Caco-2 (cell line): Measurements from ENCODE around the gene SCUBE3. TPM values are rescaled to one million over a fixed set of nuclear protein-coding genes. Genes with fewer than 3 reads are reported as not detected.

Experiments used
- BruUV-seq: library from RNA; stranded (reverse); fragments of 400-500 nt; replicated peaks from 2 replicates; lab custom pipeline; 2021; lab: Mats Ljungman, UMichigan
- CTCF ChIA-PET: fragments of 300-600 bp; sonication (Branson Sonifier 250); formaldehyde crosslinking; loops from one replicate; lab custom pipeline; 2022; ENCODE audit warnings: antibody characterized with exemption; lab: Charles Lee
- POLR2A ChIA-PET: fragments of 300-600 bp; sonication (Branson Sonifier 250); formaldehyde crosslinking; loops from one replicate; lab custom pipeline; 2022; ENCODE audit warnings: antibody characterized with exemption; lab: Charles Lee
- DNase-seq, 2 experiments: peaks; one replicate each; pipeline versions ENCODE4 v3.0.0 to v3.0.0-alpha.2; 2020 to 2022
- H3K27me3 ChIP-seq: replicated peaks from 2 replicates; pipeline ENCODE4 v1.6.0; 2011; ENCODE audit warnings: low read length; ENCODE audit not compliant: control insufficient read depth, insufficient read depth
- H3K36me3 ChIP-seq: 2 replicates; pipeline ENCODE4 v1.5.1; 2011; ENCODE audit warnings: low read length; ENCODE audit not compliant: control insufficient read depth, insufficient read depth
- H3K4me1 ChIP-seq: fragments of 250-450 bp; sonication (Bioruptor Pico); 2 replicates; pipeline ENCODE4 v1.5.1; 2020; ENCODE audit warnings: mild to moderate bottlenecking
- H3K4me3 ChIP-seq: 2 replicates; pipeline ENCODE4 v1.5.1; 2011; ENCODE audit warnings: low read depth, mild to moderate bottlenecking, control low read depth, low read length
- H3K9me3 ChIP-seq: fragments of 250-450 bp; sonication (Bioruptor Pico); 2 replicates; pipeline ENCODE4 v1.5.1; 2020; ENCODE audit warnings: mild to moderate bottlenecking, moderate library complexity
- H3K27ac Mint-ChIP-seq: one replicate; pipeline ENCODE4 v1.8.0; 2022; ENCODE audit warnings: mixed read lengths; ENCODE audit not compliant: unreplicated experiment
- H3K27me3 Mint-ChIP-seq: one replicate; pipeline ENCODE4 v1.8.0; 2022; ENCODE audit warnings: mixed read lengths; ENCODE audit not compliant: insufficient read depth, unreplicated experiment
- H3K36me3 Mint-ChIP-seq: one replicate; pipeline ENCODE4 v1.8.0; 2022; ENCODE audit warnings: mild to moderate bottlenecking, mixed read lengths; ENCODE audit not compliant: insufficient read depth, unreplicated experiment
- H3K4me1 Mint-ChIP-seq: one replicate; pipeline ENCODE4 v1.8.0; 2022; ENCODE audit warnings: low read depth, mixed read lengths; ENCODE audit not compliant: unreplicated experiment
- H3K4me3 Mint-ChIP-seq: one replicate; pipeline ENCODE4 v1.8.0; 2022; ENCODE audit warnings: mild to moderate bottlenecking, moderate library complexity, mixed read lengths; ENCODE audit not compliant: unreplicated experiment
- H3K9me3 Mint-ChIP-seq: one replicate; pipeline ENCODE4 v1.8.0; 2022; ENCODE audit warnings: mixed read lengths; ENCODE audit not compliant: unreplicated experiment
- intact Hi-C: fragments of 100-400 bp; cut with micrococcal nuclease; formaldehyde crosslinking; loops from one replicate; pipeline ENCODE4 v1.10.0; 2022; ENCODE audit not compliant: unreplicated experiment
- total RNA-seq: library from RNA; stranded (reverse); gene quantifications from 2 replicates; pipeline ENCODE4 v1.2.3, GENCODE V29; 2022
- TF ChIP-seq, protein P1 (sequence below), 2 experiments: fragments of 200-600 bp in 1 of 2; IDR thresholded peaks; 1 replicate in 1 of 2; 2 replicates in 1 of 2; pipeline versions ENCODE4 v1.5.1 to v1.8.0; 2011 to 2022; ENCODE audit warnings: antibody characterized with exemption in 1 of 2, control low read depth in 1 of 2, inconsistent platforms in 1 of 2, low read depth in 1 of 2, low read length in 1 of 2, mild to moderate bottlenecking in 1 of 2, moderate library complexity in 1 of 2; ENCODE audit not compliant: insufficient read depth in 1 of 2, severe bottlenecking in 1 of 2, unreplicated experiment in 1 of 2

SCUBE3 gene
- total RNA-seq, 1 experiment from 2014 or later, result 1.3 TPM

DNA sequence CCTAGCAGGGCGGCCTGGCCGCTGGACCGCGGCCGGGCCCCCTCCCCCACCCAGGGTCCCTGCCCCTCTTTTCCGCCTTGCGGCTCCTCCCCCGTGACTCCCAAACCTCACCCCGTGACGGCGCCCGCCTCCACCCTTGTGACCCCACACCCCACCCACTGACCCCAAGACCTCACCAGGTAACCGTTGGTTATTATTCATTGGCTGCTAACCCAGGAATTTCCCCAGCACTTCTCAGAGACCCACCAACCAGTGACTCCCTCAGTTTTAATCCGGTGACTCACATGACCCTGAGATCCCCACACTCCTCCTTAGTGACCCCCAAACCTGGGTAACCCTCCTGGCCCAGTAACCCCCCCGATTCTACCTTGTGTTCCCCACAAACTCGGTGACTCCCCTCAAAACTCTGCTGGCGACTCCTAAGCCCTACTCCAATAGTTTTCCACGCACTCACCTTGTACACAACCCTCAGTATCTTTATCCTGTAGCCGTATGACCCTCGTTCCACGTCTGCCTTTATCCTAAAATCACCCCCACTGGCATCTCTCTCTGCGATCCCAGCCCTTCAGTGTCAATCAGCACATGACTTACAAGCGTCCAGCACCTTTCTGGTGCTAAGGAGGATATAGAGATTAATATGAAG, 46.3 kb downstream of the SCUBE3 start:
- H3K27me3 ChIP-seq, result no peaks in the 10 kb centered on the region
- Mint-ChIP-seq H3K4me3 (peak overlapping the region; percentile 87), H3K27ac (peak overlapping the region; percentile 99), H3K27me3 (no peaks in the 10 kb centered on the region), H3K4me1 (peaks cover 9% of the 10 kb centered on the region), H3K36me3 (peaks cover 9% of the 10 kb centered on the region), H3K9me3 (no peaks in the 10 kb centered on the region)
- TSS peak; percentile 43 for BruUV-seq
- POLR2A ChIA-PET, result interaction anchor here (1.1 to 1.5 kb wide), 3 partner anchors 19 to 112 kb away, joined by 3 to 8 read pairs (median 5); no protein-coding TSS in a partner anchor
- H3K4me1 ChIP-seq, result peaks cover 5% of the 10 kb centered on the region; the same call in 1 of the 2 replicates
- CTCF ChIA-PET, result interaction anchor here (0.6 to 1.4 kb wide), 7 partner anchors 8 to 112 kb away, joined by 3 to 12 read pairs (median 4); no protein-coding TSS in a partner anchor
- H3K4me3 ChIP-seq, result peak overlapping the region; percentile 75
- no peaks in the 10 kb centered on the region for H3K9me3 ChIP-seq
- intact Hi-C loops, result no loop called here
- peak; percentile 71 to 78 for DNase-seq
- no peaks in the 10 kb centered on the region for H3K36me3 ChIP-seq
- TF ChIP-seq, protein P1, sequence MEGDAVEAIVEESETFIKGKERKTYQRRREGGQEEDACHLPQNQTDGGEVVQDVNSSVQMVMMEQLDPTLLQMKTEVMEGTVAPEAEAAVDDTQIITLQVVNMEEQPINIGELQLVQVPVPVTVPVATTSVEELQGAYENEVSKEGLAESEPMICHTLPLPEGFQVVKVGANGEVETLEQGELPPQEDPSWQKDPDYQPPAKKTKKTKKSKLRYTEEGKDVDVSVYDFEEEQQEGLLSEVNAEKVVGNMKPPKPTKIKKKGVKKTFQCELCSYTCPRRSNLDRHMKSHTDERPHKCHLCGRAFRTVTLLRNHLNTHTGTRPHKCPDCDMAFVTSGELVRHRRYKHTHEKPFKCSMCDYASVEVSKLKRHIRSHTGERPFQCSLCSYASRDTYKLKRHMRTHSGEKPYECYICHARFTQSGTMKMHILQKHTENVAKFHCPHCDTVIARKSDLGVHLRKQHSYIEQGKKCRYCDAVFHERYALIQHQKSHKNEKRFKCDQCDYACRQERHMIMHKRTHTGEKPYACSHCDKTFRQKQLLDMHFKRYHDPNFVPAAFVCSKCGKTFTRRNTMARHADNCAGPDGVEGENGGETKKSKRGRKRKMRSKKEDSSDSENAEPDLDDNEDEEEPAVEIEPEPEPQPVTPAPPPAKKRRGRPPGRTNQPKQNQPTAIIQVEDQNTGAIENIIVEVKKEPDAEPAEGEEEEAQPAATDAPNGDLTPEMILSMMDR (IDR thresholded peaks at IDR 0.05; ENCODE audit: insufficient read depth in 1 of 2, low read depth in 1 of 2, low read length in 1 of 2, severe bottlenecking in 1 of 2, unreplicated experiment in 1 of 2), result no peak

DNA sequence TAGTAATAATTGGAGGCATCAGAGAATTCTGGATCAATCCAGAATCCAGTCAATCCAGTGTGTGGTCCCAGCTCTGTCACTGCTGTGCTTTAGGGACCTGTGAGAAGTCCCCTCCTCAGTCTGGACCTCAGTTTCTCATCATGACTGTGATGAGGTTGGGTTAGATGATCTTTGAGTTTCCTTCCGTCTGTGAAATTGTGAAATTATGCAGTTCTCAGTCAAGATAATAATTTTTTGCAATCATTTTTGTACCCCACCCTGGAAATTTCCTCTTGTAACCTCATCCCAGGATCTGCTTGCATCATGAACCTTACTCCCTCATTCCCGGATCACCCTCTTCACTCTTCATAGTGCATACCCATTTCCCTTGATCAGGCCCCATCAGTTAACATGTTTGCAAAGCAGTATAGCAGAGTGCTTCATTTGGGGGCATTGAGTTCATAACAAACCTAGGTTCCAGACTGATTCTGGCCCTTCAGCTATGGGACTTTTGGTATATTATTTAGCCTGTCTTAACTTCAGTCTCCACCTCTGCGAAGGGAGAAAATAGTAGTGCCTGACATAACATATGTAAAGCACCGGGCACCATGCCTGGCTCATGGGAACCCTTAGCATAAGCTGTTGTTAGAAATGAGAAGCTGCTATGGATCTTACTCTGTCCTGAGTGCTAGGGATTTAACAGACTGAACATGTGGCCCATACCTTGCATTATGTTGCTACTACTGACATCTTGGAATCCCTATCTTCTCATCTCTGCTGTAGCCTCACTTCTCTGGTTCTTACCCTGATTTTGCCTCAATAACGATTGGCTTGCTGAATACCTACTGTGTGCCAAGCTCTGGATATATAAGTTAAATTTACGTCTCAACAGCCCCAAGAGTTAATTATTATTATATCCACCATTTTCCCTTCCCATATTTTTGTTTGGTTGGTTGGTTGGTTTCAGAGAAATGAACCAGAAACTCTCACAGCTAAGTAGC, 47.1 kb downstream of the SCUBE3 start:
- POLR2A ChIA-PET, result no interaction called here
- peak overlapping the region; percentile 87 for H3K4me3 Mint-ChIP-seq
- H3K9me3 Mint-ChIP-seq, result no peaks in the 10 kb centered on the region

More for the DNA sequence above, 47.1 kb downstream of the SCUBE3 start:
- H3K9me3 ChIP-seq, result no peaks in the 10 kb centered on the region
- no peaks in the 10 kb centered on the region for H3K27me3 Mint-ChIP-seq
- TF ChIP-seq, protein P1 (IDR thresholded peaks at IDR 0.05; ENCODE audit: insufficient read depth in 1 of 2, low read depth in 1 of 2, low read length in 1 of 2, severe bottlenecking in 1 of 2, unreplicated experiment in 1 of 2), result no peak
- DNase-seq, result no peak
- BruUV-seq, result no TSS peak
- peaks cover 9% of the 10 kb centered on the region for H3K4me1 Mint-ChIP-seq
- no peaks in the 10 kb centered on the region for H3K36me3 ChIP-seq
- H3K27ac Mint-ChIP-seq, result peak overlapping the region; percentile 99
- intact Hi-C loops, result no loop called here
- H3K36me3 Mint-ChIP-seq, result peaks cover 9% of the 10 kb centered on the region
- CTCF ChIA-PET, result no interaction called here
- no peaks in the 10 kb centered on the region for H3K27me3 ChIP-seq
- peaks cover 5% of the 10 kb centered on the region; the same call in 1 of the 2 replicates for H3K4me1 ChIP-seq
- H3K4me3 ChIP-seq, result peak overlapping the region; percentile 75
